Gastroesophageal sphincter (tissue), 4 donors: ENCODE measurements around the gene FIGNL2. TPM values are rescaled to one million over a fixed set of nuclear protein-coding genes. Genes with fewer than 3 reads are reported as not detected.

Experiments used
- ATAC-seq: fragments of 150-250 bp; one replicate; pipeline ENCODE4 v1.9.1; 2016; ENCODE audit warnings: mild to moderate bottlenecking, moderate library complexity
- H3K27ac ChIP-seq, 4 donors: fragments of 200-600 bp; sonication (generic) in 3 of 4; 1 replicate in 3 of 4; 2 replicates in 1 of 4; pipeline ENCODE4 v1.5.1; 2016 to 2019
- H3K27me3 ChIP-seq: fragments of 200-600 bp; sonication (generic); one replicate; pipeline ENCODE4 v1.5.1; 2019
- H3K36me3 ChIP-seq, 2 donors: fragments of 200-600 bp; sonication (generic); one replicate each; pipeline ENCODE4 v1.5.1; 2019; ENCODE audit warnings: control low read depth in 1 of 2
- H3K4me1 ChIP-seq, 3 donors: fragments of 200-600 bp; sonication (generic); 1 replicate in 2 of 3; 2 replicates in 1 of 3; pipeline ENCODE4 v1.5.1; 2016 to 2019; ENCODE audit warnings: control low read depth in 2 of 3
- H3K4me3 ChIP-seq, 2 donors: fragments of 200-600 bp; sonication (generic); one replicate each; pipeline ENCODE4 v1.5.1; 2019; ENCODE audit warnings: mild to moderate bottlenecking in 1 of 2, moderate library complexity in 1 of 2
- H3K9me3 ChIP-seq, 3 donors: fragments of 200-600 bp; sonication (generic); one replicate each; pipeline ENCODE4 v1.5.1; 2017 to 2019; ENCODE audit warnings: control low read depth in 2 of 3
- EP300 ChIP-seq: sonication (generic); formaldehyde crosslinking; IDR thresholded peaks from one replicate; pipeline ENCODE4 v1.6.1; 2017; ENCODE audit warnings: antibody characterized with exemption, mild to moderate bottlenecking
- POLR2A ChIP-seq, 2 donors: fragments of 450-650 bp; IDR thresholded peaks; one replicate each; pipeline ENCODE4 v1.6.1; 2017; ENCODE audit warnings: antibody characterized with exemption in 2 of 2, mild to moderate bottlenecking in 2 of 2, moderate library complexity in 1 of 2
- POLR2AphosphoS5 ChIP-seq: sonication (generic); formaldehyde crosslinking; IDR thresholded peaks from one replicate; pipeline ENCODE4 v1.6.1; 2017; ENCODE audit warnings: antibody characterized with exemption
- WGBS, 2 donors: methylation state at CpG; one replicate each; pipeline ENCODE4 v1.1.5; 2018; ENCODE audit warnings: low coverage in 1 of 2; 5-methylcytosine and 5-hydroxymethylcytosine counted together
- total RNA-seq, 4 donors: library from RNA; depleted of rRNA; stranded (reverse); fragments of >200 nt; gene quantifications; one replicate each; pipeline ENCODE4 v1.1.0, GENCODE V29; 2016
- TF ChIP-seq, protein P1 (sequence below), 4 experiments: fragments of 200-600 bp in 2 of 4; fragments of 450-650 bp in 2 of 4; sonication (generic) in 1 of 4; IDR thresholded peaks; one replicate each; pipeline ENCODE4 v1.5.1; 2017 to 2019; ENCODE audit warnings: antibody characterized with exemption in 4 of 4, mild to moderate bottlenecking in 2 of 4, moderate library complexity in 2 of 4

FIGNL2 gene
- total RNA-seq, 4 donors from 2014 or later: 0.13 to 0.35 (median 0.16) TPM; not detected in 1

DNA sequence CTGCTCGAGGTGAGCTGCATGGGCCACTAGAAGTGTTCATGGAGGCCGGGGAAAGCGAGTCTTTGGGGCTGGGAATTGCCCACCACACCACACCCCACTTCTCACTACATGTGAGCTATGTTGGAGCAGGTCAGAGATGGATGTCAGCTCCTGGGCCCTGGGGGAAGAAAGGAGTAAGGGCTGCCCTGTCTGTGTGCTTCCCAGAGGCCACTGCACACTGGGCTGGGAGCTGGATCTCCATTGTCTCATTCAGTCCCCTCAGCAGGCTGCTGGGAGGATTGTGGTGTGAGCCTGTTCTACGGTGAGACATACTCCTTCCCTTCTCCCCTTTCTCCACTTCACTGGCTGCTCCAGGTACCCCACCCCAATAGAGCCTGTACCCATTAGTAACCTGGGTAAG, 10.5 kb downstream of the FIGNL2 start:
- Histone ChIP-seq H3K4me1 (no peaks in the 10 kb centered on the region), H3K9me3 (no peaks in the 10 kb centered on the region), H3K4me3 (no peak overlapping the region), H3K27me3 (peaks cover 80% of the 10 kb centered on the region), H3K36me3 (no peaks in the 10 kb centered on the region), H3K27ac (no peak overlapping the region)
- no peak for ATAC-seq
- 17% methylated on average over 1 of the region's 4 CpGs; no CpG with 5 or more reads in 1 of the 2 donors for WGBS, 2 donors
- TF ChIP-seq POLR2AphosphoS5 (no peak), POLR2A (IDR thresholded peaks at IDR 0.05) (no peak), EP300 (no peak)
- TF ChIP-seq, protein P1, sequence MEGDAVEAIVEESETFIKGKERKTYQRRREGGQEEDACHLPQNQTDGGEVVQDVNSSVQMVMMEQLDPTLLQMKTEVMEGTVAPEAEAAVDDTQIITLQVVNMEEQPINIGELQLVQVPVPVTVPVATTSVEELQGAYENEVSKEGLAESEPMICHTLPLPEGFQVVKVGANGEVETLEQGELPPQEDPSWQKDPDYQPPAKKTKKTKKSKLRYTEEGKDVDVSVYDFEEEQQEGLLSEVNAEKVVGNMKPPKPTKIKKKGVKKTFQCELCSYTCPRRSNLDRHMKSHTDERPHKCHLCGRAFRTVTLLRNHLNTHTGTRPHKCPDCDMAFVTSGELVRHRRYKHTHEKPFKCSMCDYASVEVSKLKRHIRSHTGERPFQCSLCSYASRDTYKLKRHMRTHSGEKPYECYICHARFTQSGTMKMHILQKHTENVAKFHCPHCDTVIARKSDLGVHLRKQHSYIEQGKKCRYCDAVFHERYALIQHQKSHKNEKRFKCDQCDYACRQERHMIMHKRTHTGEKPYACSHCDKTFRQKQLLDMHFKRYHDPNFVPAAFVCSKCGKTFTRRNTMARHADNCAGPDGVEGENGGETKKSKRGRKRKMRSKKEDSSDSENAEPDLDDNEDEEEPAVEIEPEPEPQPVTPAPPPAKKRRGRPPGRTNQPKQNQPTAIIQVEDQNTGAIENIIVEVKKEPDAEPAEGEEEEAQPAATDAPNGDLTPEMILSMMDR (IDR thresholded peaks at IDR 0.05): no peak

DNA sequence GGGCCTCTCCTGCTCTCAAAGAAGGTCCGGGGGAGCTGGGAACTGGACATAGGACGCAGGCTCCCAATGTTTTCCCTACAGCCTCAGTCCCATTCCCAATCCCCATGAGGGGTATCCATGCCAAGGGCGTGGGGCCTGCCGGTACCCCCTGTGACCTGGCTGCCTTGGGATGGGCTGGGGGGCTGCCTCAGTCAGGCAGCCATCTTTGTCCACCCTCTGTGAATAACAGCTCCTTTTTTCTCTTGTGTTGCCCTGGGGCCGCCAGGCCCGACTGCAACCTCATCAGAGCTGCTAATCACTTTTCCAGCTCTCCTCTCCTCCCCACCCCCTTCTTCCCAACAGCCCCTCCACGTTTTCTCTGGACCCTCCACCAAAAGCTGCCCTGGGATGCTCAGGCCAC, 11.2 kb downstream of the FIGNL2 start:
- no peaks in the 10 kb centered on the region for H3K36me3 ChIP-seq
- peaks cover 80% of the 10 kb centered on the region for H3K27me3 ChIP-seq
- no peaks in the 10 kb centered on the region for H3K4me1 ChIP-seq
- H3K9me3 ChIP-seq: no peaks in the 10 kb centered on the region
- 61% methylated on average over 7 of the region's 7 CpGs; no CpG with 5 or more reads in 1 of the 2 donors for WGBS, 2 donors
- TF ChIP-seq POLR2AphosphoS5 (no peak), EP300 (no peak), POLR2A (IDR thresholded peaks at IDR 0.05) (no peak)
- TF ChIP-seq, protein P1 (IDR thresholded peaks at IDR 0.05): no peak
- H3K27ac ChIP-seq: no peak overlapping the region
- no peak for ATAC-seq
- no peak overlapping the region for H3K4me3 ChIP-seq

DNA sequence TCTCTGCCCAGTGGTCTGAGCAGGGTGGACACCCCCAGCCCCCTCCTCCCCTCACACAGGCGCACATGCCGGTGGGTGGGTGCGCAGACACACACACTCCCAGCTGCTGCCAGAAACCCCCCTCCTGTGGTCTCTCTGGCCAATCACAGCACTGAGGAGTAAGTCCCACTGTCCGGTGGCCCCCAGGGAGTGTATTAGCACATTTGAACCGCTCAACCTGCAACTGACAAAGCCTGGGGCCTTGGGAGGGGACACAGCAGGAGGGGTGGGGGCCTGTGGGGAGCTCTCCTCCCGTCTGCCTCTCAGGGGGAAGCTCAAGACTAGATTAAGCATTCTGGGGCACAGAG, 11.7 kb downstream of the FIGNL2 start:
- H3K9me3 ChIP-seq: no peaks in the 10 kb centered on the region
- TF ChIP-seq POLR2A (IDR thresholded peaks at IDR 0.05) (no peak), POLR2AphosphoS5 (no peak), EP300 (no peak)
- TF ChIP-seq, protein P1 (IDR thresholded peaks at IDR 0.05): no peak
- no peak overlapping the region for H3K4me3 ChIP-seq
- H3K27me3 ChIP-seq: peaks cover 80% of the 10 kb centered on the region
- ATAC-seq: no peak
- no CpG with 5 or more reads among the region's 6 CpGs for WGBS, 2 donors
- H3K36me3 ChIP-seq: no peaks in the 10 kb centered on the region
- no peak overlapping the region for H3K27ac ChIP-seq
- H3K4me1 ChIP-seq: no peaks in the 10 kb centered on the region

DNA sequence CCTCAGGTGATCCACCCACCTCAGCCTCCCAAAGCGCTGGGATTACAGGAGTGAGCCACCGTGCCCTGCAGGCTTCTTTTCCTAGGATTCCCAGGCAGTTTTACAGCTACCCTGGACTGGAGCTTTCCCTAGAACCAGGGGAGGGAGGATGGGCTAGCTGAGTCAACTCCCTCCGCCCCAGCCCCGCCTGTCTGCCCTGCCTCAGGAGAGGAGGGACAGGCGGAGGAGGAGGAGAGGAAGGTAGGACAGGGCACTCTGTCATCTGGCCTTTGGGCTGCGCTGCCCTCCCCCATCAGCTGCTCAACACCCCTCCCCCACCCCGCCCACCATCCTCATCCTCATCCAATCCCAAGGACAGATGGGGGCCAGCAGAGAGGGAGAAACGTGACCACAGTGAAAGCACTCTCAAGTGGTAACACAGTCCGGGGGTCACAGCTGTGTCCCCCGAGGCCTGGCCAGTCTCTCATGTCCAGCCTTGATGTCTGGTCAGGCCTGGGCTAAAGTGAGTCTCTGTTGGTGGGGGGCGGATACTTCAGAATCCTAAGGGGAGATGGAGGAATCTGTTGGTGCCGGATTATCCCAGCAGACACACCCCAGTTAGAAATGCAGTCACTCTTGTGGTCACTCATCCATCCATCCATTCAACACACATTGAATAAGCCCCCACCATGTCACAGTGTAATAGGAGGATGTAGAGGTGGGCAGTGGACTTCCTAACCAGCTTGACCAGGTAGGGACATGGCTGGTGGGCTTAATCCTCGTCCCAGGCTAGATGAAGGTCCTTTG, 12.3 kb downstream of the FIGNL2 start:
- no peaks in the 10 kb centered on the region for H3K4me1 ChIP-seq
- no peaks in the 10 kb centered on the region for H3K36me3 ChIP-seq
- H3K27me3 ChIP-seq: peaks cover 80% of the 10 kb centered on the region
- no peak for ATAC-seq
- WGBS, 2 donors: 30% methylated on average over 2 of the region's 13 CpGs; no CpG with 5 or more reads in 1 of the 2 donors
- no peaks in the 10 kb centered on the region for H3K9me3 ChIP-seq
- no peak overlapping the region for H3K4me3 ChIP-seq
- no peak for TF ChIP-seq POLR2AphosphoS5
- no peak for TF ChIP-seq POLR2A (IDR thresholded peaks at IDR 0.05)
- TF ChIP-seq, protein P1 (IDR thresholded peaks at IDR 0.05): no peak
- TF ChIP-seq EP300: no peak
- H3K27ac ChIP-seq: no peak overlapping the region

DNA sequence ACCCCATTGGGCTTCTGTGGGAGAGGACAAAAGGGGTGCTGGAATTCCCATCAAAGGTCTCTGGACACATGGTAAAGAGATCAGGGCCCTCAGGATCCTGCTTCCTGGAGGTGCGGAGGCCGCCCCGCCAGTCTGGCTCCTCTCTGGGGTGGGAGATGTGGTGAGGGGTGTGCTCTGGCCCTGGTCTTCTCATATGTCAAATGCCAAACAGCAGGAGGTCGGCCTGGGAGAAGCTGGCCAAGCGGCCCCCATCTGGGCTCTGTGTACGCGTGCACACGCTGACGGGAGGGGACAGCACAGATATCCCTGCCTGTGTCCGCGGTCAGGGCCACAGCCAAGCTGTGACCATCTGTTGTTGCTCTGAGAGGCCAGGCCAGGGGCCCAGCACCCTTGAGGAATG, 14.1 kb downstream of the FIGNL2 start:
- Histone ChIP-seq H3K9me3 (no peaks in the 10 kb centered on the region), H3K27ac (no peak overlapping the region), H3K4me1 (no peaks in the 10 kb centered on the region), H3K36me3 (no peaks in the 10 kb centered on the region), H3K27me3 (peaks cover 85% of the 10 kb centered on the region), H3K4me3 (no peak overlapping the region)
- WGBS, 2 donors: no CpG with 5 or more reads among the region's 11 CpGs
- ATAC-seq: no peak
- TF ChIP-seq, protein P1 (IDR thresholded peaks at IDR 0.05): no peak
- TF ChIP-seq EP300 (no peak), POLR2AphosphoS5 (no peak), POLR2A (IDR thresholded peaks at IDR 0.05) (no peak)
